ENCODE results near the gene TNFRSF25. TPM values are rescaled to one million over a fixed set of nuclear protein-coding genes. Genes with fewer than 3 reads are reported as not detected.
"Not testable (repeated sequence)": the region's sequence is repeated elsewhere in the genome, so short reads cannot be mapped to it uniquely, and the experiment has no call there.

The TNFRSF25 gene
- polyA plus RNA-seq, 2 of the 4 experiments (the other 2 are of a cell fraction), result 0.65 to 3.4 TPM

- H3K27ac ChIP-seq, result no peak overlapping the region
- 0 out of 3 replicates have a peak, but pooled peaks cover 2% of the 10 kb centered on the region for H3K4me1 ChIP-seq
- WGBS (ENCODE audit: missing lambda C conversion rate), result 85% methylated on average over 27 of the region's 67 CpGs
- FAIRE-seq (no peak), DNase-seq (ENCODE audit: low read depth in 1 of 2, low spot score in 1 of 2) (no peak), ATAC-seq (no peak)
- POLR2A ChIA-PET, result no interaction called here
- H3K9me3 ChIP-seq, result no peaks in the 10 kb centered on the region
- H3K4me2 ChIP-seq, result no peak overlapping the region
- CTCF ChIA-PET, result interaction anchor here (1.3 to 2.9 kb wide), 3 partner anchors 8 to 42 kb away, joined by 3 to 10 read pairs (median 6); no protein-coding TSS in a partner anchor
- no peak for TF ChIP-seq KDM5A (IDR thresholded peaks at IDR 0.05)
- no peak for TF ChIP-seq MAZ (IDR thresholded peaks at IDR 0.05; ENCODE audit: borderline replicate concordance, low read depth, low read length)
- no peak for TF ChIP-seq HMGXB4 (CRISPR knock-in tag; IDR thresholded peaks at IDR 0.05; ENCODE audit: borderline replicate concordance)
- TF ChIP-seq GATA3 (IDR thresholded peaks at IDR 0.05; ENCODE audit: borderline replicate concordance), result no peak
- no peak for TF ChIP-seq RARB (CRISPR knock-in tag; IDR thresholded peaks at IDR 0.05)
- TF ChIP-seq, protein P1, sequence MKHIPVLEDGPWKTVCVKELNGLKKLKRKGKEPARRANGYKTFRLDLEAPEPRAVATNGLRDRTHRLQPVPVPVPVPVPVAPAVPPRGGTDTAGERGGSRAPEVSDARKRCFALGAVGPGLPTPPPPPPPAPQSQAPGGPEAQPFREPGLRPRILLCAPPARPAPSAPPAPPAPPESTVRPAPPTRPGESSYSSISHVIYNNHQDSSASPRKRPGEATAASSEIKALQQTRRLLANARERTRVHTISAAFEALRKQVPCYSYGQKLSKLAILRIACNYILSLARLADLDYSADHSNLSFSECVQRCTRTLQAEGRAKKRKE (CRISPR knock-in tag; IDR thresholded peaks at IDR 0.05; ENCODE audit: low read depth), result no peak
- TF ChIP-seq ZC3H11A (IDR thresholded peaks at IDR 0.05), result no peak
- TF ChIP-seq BHLHE40 (IDR thresholded peaks at IDR 0.05; ENCODE audit: low read depth, low read length), result no peak
- TF ChIP-seq PHF8 (IDR thresholded peaks at IDR 0.05; ENCODE audit: borderline replicate concordance, low read depth), result no peak
- TF ChIP-seq MAFK (IDR thresholded peaks at IDR 0.05; ENCODE audit: partially characterized antibody), result no peak
- TF ChIP-seq ZSCAN20 (CRISPR knock-in tag; IDR thresholded peaks at IDR 0.05), result no peak
- no peak for TF ChIP-seq ZNF302 (CRISPR knock-in tag; IDR thresholded peaks at IDR 0.05)
- TF ChIP-seq KDM1A (IDR thresholded peaks at IDR 0.05; ENCODE audit: low read depth), result no peak
- TF ChIP-seq CHD2 (IDR thresholded peaks at IDR 0.05; ENCODE audit: low read length, partially characterized antibody), result no peak
- H3K4me3 ChIP-seq, result no peak overlapping the region
Observed at GRCh38 chr1:6447016-6447817, 18.8 kb downstream of the TNFRSF25 start.

DNA sequence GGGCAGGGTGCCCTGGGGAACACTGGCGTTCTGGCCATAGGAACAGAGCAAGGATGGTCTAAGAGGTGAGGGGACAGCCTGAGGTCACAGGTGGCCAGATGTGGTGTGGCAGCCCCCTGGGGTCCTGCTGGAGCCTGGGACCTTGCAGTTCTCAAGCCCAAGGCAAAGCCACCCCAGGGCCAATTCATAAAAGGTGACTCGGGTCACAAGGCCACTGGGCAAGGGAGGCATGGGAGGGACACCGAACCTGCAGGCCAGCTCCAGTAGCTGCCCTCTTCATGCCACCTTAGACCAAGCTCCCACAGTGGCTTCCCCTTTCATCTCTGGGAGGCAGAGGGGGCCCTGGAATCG, 19.3 kb downstream of the TNFRSF25 start:
- H3K4me3 ChIP-seq, result no peak overlapping the region
- FAIRE-seq (no peak), ATAC-seq (no peak), DNase-seq (ENCODE audit: low read depth in 1 of 2, low spot score in 1 of 2) (no peak)
- no peak overlapping the region for H3K27ac ChIP-seq
- ChIA-PET POLR2A (no interaction called here), CTCF (interaction anchor here (0.9 to 1.6 kb wide), 2 partner anchors 9 to 42 kb away, joined by 3 to 6 read pairs; no protein-coding TSS in a partner anchor)
- no peak for TF ChIP-seq RAD21 (conservative IDR thresholded peaks at IDR 0.05 in 1 of 2, IDR thresholded peaks at IDR 0.05 in 1 of 2)
- TF ChIP-seq KDM1A (IDR thresholded peaks at IDR 0.05; ENCODE audit: low read depth), result no peak
- no peak for TF ChIP-seq TP53 (CRISPR knock-in tag; IDR thresholded peaks at IDR 0.05)
- no peak for TF ChIP-seq FOSB (CRISPR knock-in tag; IDR thresholded peaks at IDR 0.05)
- no peak overlapping the region for H3K4me2 ChIP-seq
- 84% methylated on average over 2 of the region's 4 CpGs for WGBS (ENCODE audit: missing lambda C conversion rate)
- H3K4me1 ChIP-seq, result 0 out of 3 replicates have a peak, but pooled peaks cover 2% of the 10 kb centered on the region
- H3K9me3 ChIP-seq, result no peaks in the 10 kb centered on the region

DNA sequence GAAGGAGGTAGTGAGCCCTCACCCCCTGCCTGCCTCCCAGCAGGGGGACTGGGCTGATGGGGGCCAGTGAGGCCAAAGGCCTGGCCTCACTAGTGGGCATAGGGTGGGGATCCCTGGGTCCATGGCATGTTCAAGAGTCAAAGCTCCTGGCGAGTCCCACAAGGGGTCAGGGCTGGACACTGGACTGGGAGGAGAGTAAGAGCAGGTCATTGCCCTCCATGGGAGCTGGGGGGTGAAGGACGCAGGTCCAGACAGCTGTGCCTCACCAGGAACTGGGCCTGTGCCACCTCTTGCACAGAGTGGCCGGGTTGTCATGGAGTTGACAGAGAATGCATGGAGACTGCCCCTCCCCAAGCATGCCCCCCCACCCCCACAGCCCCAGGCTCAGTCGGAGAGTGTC, 20.0 kb downstream of the TNFRSF25 start:
- H3K27ac ChIP-seq; DNase-seq (ENCODE audit: low read depth in 1 of 2, low spot score in 1 of 2); FAIRE-seq; H3K4me3 ChIP-seq; H3K4me1 ChIP-seq; POLR2A ChIA-PET; ATAC-seq; H3K9me3 ChIP-seq; H3K4me2 ChIP-seq: not testable (repeated sequence)
- CTCF ChIA-PET, result interaction anchor here (0.7 to 1.6 kb wide), 6 partner anchors 9 to 43 kb away, joined by 3 to 6 read pairs (median 3); no protein-coding TSS in a partner anchor
- no CpG with 5 or more reads among the region's 4 CpGs for WGBS (ENCODE audit: missing lambda C conversion rate)
